Adrenal gland (tissue), 5 donors: ENCODE measurements around the gene TACR1.
"Not testable (repeated sequence)": the region's sequence is repeated elsewhere in the genome, so short reads cannot be mapped to it uniquely, and the experiment has no call there.

Experiments
- CTCF ChIP-seq, 6 experiments: fragments of 450-650 bp in 4 of 6; fragments of 200-600 bp in 2 of 6; sonication (generic) in 1 of 6; IDR thresholded peaks; 1 replicate in 5 of 6; 2 replicates in 1 of 6; pipeline versions ENCODE4 v1.5.1 to v1.8.0; 2016 to 2021; ENCODE audit warnings: antibody characterized with exemption in 6 of 6, mild to moderate bottlenecking in 2 of 6, moderate library complexity in 1 of 6
- POLR2A ChIP-seq, 2 donors: fragments of 450-650 bp; IDR thresholded peaks; one replicate each; pipeline ENCODE4 v1.6.1; 2017; ENCODE audit warnings: antibody characterized with exemption in 2 of 2, mild to moderate bottlenecking in 2 of 2, moderate library complexity in 1 of 2
- donor health status: DM: no; HTN: no; CAD: no.

- TF ChIP-seq CTCF, POLR2A (IDR thresholded peaks at IDR 0.05): not testable (repeated sequence)
Observed at GRCh38 chr2:75152243-75152642, 47.1 kb downstream of the TACR1 start.
